ENCODE data around the gene GAREM1.

The GAREM1 gene

DNA sequence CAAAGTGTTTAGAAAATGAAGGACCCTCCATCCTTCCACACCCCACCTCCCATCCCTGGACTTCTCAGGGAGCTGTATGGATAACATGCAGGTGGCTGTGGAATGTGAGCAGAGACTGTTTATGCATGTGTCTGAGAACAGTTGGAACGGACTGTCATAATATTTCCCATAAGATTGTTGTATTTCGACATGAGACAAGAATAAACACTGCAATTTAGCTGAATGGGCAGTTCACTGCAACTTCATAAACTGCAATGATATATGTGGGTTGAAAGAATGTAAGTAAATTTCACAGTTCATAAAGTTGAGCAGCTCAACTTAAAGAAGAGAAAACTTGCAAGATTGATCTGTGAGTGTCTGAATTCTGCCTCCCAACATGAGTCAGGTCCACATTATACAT, 206.3 kb downstream of the GAREM1 start:
- ATAC-seq (ENCODE audit: insufficient read depth, low read depth) (no peak), DNase-seq (no peak)
- Histone ChIP-seq H3K4me1 (ENCODE audit: insufficient read depth, low read length) (no peaks in the 10 kb centered on the region), H3K36me3 (ENCODE audit: insufficient read depth, low read length) (no peaks in the 10 kb centered on the region), H4K20me1 (ENCODE audit: insufficient read depth, low read length) (no peaks in the 10 kb centered on the region), H3K27me3 (ENCODE audit: insufficient read depth, low read length, poor library complexity) (peaks cover 3% of the 10 kb centered on the region), H3K27ac (ENCODE audit: low read length) (no peak overlapping the region), H3K4me2 (ENCODE audit: insufficient read depth, low read length) (no peak overlapping the region), H3K9me3 (ENCODE audit: insufficient read depth, low read length, severe bottlenecking) (no peaks in the 10 kb centered on the region), H3K4me3 (ENCODE audit: low read depth in 1 of 2, low read length in 2 of 2) (no peak overlapping the region), H2AFZ (ENCODE audit: low read depth, low read length) (no peak overlapping the region), H3K79me2 (ENCODE audit: insufficient read depth, low read length) (no peaks in the 10 kb centered on the region), H3K9ac (ENCODE audit: low read depth, low read length) (no peak overlapping the region)
- TF ChIP-seq, protein P1, sequence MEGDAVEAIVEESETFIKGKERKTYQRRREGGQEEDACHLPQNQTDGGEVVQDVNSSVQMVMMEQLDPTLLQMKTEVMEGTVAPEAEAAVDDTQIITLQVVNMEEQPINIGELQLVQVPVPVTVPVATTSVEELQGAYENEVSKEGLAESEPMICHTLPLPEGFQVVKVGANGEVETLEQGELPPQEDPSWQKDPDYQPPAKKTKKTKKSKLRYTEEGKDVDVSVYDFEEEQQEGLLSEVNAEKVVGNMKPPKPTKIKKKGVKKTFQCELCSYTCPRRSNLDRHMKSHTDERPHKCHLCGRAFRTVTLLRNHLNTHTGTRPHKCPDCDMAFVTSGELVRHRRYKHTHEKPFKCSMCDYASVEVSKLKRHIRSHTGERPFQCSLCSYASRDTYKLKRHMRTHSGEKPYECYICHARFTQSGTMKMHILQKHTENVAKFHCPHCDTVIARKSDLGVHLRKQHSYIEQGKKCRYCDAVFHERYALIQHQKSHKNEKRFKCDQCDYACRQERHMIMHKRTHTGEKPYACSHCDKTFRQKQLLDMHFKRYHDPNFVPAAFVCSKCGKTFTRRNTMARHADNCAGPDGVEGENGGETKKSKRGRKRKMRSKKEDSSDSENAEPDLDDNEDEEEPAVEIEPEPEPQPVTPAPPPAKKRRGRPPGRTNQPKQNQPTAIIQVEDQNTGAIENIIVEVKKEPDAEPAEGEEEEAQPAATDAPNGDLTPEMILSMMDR (IDR thresholded peaks at IDR 0.05; ENCODE audit: borderline replicate concordance, extremely low read depth, low read length, poor library complexity, severe bottlenecking) = no peak
- no peak for TF ChIP-seq EZH2 (IDR thresholded peaks at IDR 0.05; ENCODE audit: borderline replicate concordance, low read depth, low read length, severe bottlenecking)

- Histone ChIP-seq H4K20me1 (ENCODE audit: insufficient read depth, low read length) (no peaks in the 10 kb centered on the region), H3K27me3 (ENCODE audit: insufficient read depth, low read length, poor library complexity) (peaks cover 3% of the 10 kb centered on the region), H3K4me2 (ENCODE audit: insufficient read depth, low read length) (no peak overlapping the region), H3K79me2 (ENCODE audit: insufficient read depth, low read length) (no peaks in the 10 kb centered on the region), H3K9me3 (ENCODE audit: insufficient read depth, low read length, severe bottlenecking) (no peaks in the 10 kb centered on the region), H3K4me1 (ENCODE audit: insufficient read depth, low read length) (no peaks in the 10 kb centered on the region), H2AFZ (ENCODE audit: low read depth, low read length) (no peak overlapping the region), H3K36me3 (ENCODE audit: insufficient read depth, low read length) (no peaks in the 10 kb centered on the region), H3K9ac (ENCODE audit: low read depth, low read length) (no peak overlapping the region), H3K27ac (ENCODE audit: low read length) (no peak overlapping the region), H3K4me3 (ENCODE audit: low read depth in 1 of 2, low read length in 2 of 2) (no peak overlapping the region)
- no peak for DNase-seq
- ATAC-seq (ENCODE audit: insufficient read depth, low read depth) = no peak
- TF ChIP-seq EZH2 (IDR thresholded peaks at IDR 0.05; ENCODE audit: borderline replicate concordance, low read depth, low read length, severe bottlenecking) = no peak
- TF ChIP-seq, protein P1 (IDR thresholded peaks at IDR 0.05; ENCODE audit: borderline replicate concordance, extremely low read depth, low read length, poor library complexity, severe bottlenecking) = no peak
These were observed 208.6 kb downstream of the GAREM1 start for GRCh38 chr18:32262092-32262491.

GRCh38 chr18:32261003-32261402, 209.7 kb downstream of the GAREM1 start:
- Histone ChIP-seq H3K79me2 (ENCODE audit: insufficient read depth, low read length) (no peaks in the 10 kb centered on the region), H3K36me3 (ENCODE audit: insufficient read depth, low read length) (no peaks in the 10 kb centered on the region), H3K9ac (ENCODE audit: low read depth, low read length) (no peak overlapping the region), H2AFZ (ENCODE audit: low read depth, low read length) (no peak overlapping the region), H4K20me1 (ENCODE audit: insufficient read depth, low read length) (no peaks in the 10 kb centered on the region), H3K4me1 (ENCODE audit: insufficient read depth, low read length) (no peaks in the 10 kb centered on the region), H3K4me3 (ENCODE audit: low read depth in 1 of 2, low read length in 2 of 2) (no peak overlapping the region), H3K27me3 (ENCODE audit: insufficient read depth, low read length, poor library complexity) (peaks cover 3% of the 10 kb centered on the region), H3K4me2 (ENCODE audit: insufficient read depth, low read length) (no peak overlapping the region), H3K9me3 (ENCODE audit: insufficient read depth, low read length, severe bottlenecking) (no peaks in the 10 kb centered on the region), H3K27ac (ENCODE audit: low read length) (no peak overlapping the region)
- DNase-seq (no peak), ATAC-seq (ENCODE audit: insufficient read depth, low read depth) (no peak)
- TF ChIP-seq EZH2 (IDR thresholded peaks at IDR 0.05; ENCODE audit: borderline replicate concordance, low read depth, low read length, severe bottlenecking) = no peak
- TF ChIP-seq, protein P1 (IDR thresholded peaks at IDR 0.05; ENCODE audit: borderline replicate concordance, extremely low read depth, low read length, poor library complexity, severe bottlenecking) = peak; percentile 11

GRCh38 chr18:32259553-32259952, 211.1 kb downstream of the GAREM1 start:
- no peak for DNase-seq
- ATAC-seq (ENCODE audit: insufficient read depth, low read depth) = no peak
- H3K36me3 ChIP-seq (ENCODE audit: insufficient read depth, low read length) = no peaks in the 10 kb centered on the region
- no peak overlapping the region for H3K4me3 ChIP-seq (ENCODE audit: low read depth in 1 of 2, low read length in 2 of 2)
- H2AFZ ChIP-seq (ENCODE audit: low read depth, low read length) = no peak overlapping the region
- H3K9me3 ChIP-seq (ENCODE audit: insufficient read depth, low read length, severe bottlenecking) = no peaks in the 10 kb centered on the region
- H3K4me1 ChIP-seq (ENCODE audit: insufficient read depth, low read length) = no peaks in the 10 kb centered on the region
- no peaks in the 10 kb centered on the region for H3K79me2 ChIP-seq (ENCODE audit: insufficient read depth, low read length)
- no peak overlapping the region for H3K9ac ChIP-seq (ENCODE audit: low read depth, low read length)
- H4K20me1 ChIP-seq (ENCODE audit: insufficient read depth, low read length) = no peaks in the 10 kb centered on the region
- H3K27me3 ChIP-seq (ENCODE audit: insufficient read depth, low read length, poor library complexity) = peaks cover 3% of the 10 kb centered on the region
- TF ChIP-seq EZH2 (IDR thresholded peaks at IDR 0.05; ENCODE audit: borderline replicate concordance, low read depth, low read length, severe bottlenecking) = no peak
- TF ChIP-seq, protein P1 (IDR thresholded peaks at IDR 0.05; ENCODE audit: borderline replicate concordance, extremely low read depth, low read length, poor library complexity, severe bottlenecking) = no peak
- no peak overlapping the region for H3K27ac ChIP-seq (ENCODE audit: low read length)
- H3K4me2 ChIP-seq (ENCODE audit: insufficient read depth, low read length) = no peak overlapping the region

Measured in DND-41 (cell line).